ENCODE measurements around the gene MAN1A1. TPM values are rescaled to one million over a fixed set of nuclear protein-coding genes. Genes with fewer than 3 reads are reported as not detected.

MAN1A1 gene
- total RNA-seq, 1 experiment from 2014 or later, result 6.8 TPM

- no peak for ATAC-seq
- Mint-ChIP-seq H3K27me3 (ENCODE audit: low read depth) (no peaks in the 10 kb centered on the region; the same call in 1 of the 2 replicates), H3K9me3 (peaks cover 14% of the 10 kb centered on the region), H3K4me3 (no peak overlapping the region), H3K36me3 (no peaks in the 10 kb centered on the region), H3K27ac (no peak overlapping the region), H3K4me1 (peaks cover 19% of the 10 kb centered on the region)
- ChIA-PET CTCF (no interaction called here), POLR2A (interaction anchor here (0.6 kb wide), 1 partner anchor 206 kb away, joined by 6 read pairs; no protein-coding TSS in a partner anchor)
- no peak for TF ChIP-seq AR (CRISPR knock-in tag; IDR thresholded peaks at IDR 0.05)
- DNase-seq (ENCODE audit: low spot score), result no peak
Measured at GRCh38 chr6:119368921-119369320, 19.4 kb upstream of the MAN1A1 start.

GRCh38 chr6:119361209-119361608 is 11.6 kb upstream of the MAN1A1 start:
- Mint-ChIP-seq H3K27me3 (ENCODE audit: low read depth) (no peaks in the 10 kb centered on the region; the same call in 1 of the 2 replicates), H3K4me1 (no peaks in the 10 kb centered on the region), H3K27ac (no peak overlapping the region), H3K4me3 (no peak overlapping the region), H3K36me3 (no peaks in the 10 kb centered on the region), H3K9me3 (peaks cover 14% of the 10 kb centered on the region)
- CTCF ChIA-PET, result no interaction called here
- POLR2A ChIA-PET, result no interaction called here
- TF ChIP-seq AFF4 (CRISPR knock-in tag; IDR thresholded peaks at IDR 0.05; ENCODE audit: borderline replicate concordance) (no peak), CBFB (CRISPR knock-in tag; IDR thresholded peaks at IDR 0.05; ENCODE audit: low read depth) (no peak)
- DNase-seq (ENCODE audit: low spot score) (no peak), ATAC-seq (no peak)

GRCh38 chr6:119360262-119360915 is 10.8 kb upstream of the MAN1A1 start:
- Mint-ChIP-seq H3K4me1 (no peaks in the 10 kb centered on the region), H3K27ac (no peak overlapping the region), H3K36me3 (no peaks in the 10 kb centered on the region), H3K4me3 (no peak overlapping the region), H3K27me3 (ENCODE audit: low read depth) (no peaks in the 10 kb centered on the region), H3K9me3 (peaks cover 8% of the 10 kb centered on the region)
- ATAC-seq, result no peak
- ChIA-PET POLR2A (no interaction called here), CTCF (no interaction called here)
- no peak for DNase-seq (ENCODE audit: low spot score)
- no peak for TF ChIP-seq FOXP1 (CRISPR knock-in tag; IDR thresholded peaks at IDR 0.05; ENCODE audit: borderline replicate concordance)
- TF ChIP-seq ATF1 (CRISPR knock-in tag; IDR thresholded peaks at IDR 0.05), result no peak
- TF ChIP-seq KAT7 (CRISPR knock-in tag; IDR thresholded peaks at IDR 0.05; ENCODE audit: borderline replicate concordance), result no peak
- TF ChIP-seq ZBTB43 (CRISPR knock-in tag; IDR thresholded peaks at IDR 0.05), result no peak
- TF ChIP-seq NR3C1 (CRISPR knock-in tag; conservative IDR thresholded peaks at IDR 0.05; ENCODE audit: low read depth), result no peak
- no peak for TF ChIP-seq ZNF317 (CRISPR knock-in tag; IDR thresholded peaks at IDR 0.05; ENCODE audit: borderline replicate concordance, low read depth)
- no peak for TF ChIP-seq HMGA2 (CRISPR knock-in tag; IDR thresholded peaks at IDR 0.05)
- TF ChIP-seq, protein P1, sequence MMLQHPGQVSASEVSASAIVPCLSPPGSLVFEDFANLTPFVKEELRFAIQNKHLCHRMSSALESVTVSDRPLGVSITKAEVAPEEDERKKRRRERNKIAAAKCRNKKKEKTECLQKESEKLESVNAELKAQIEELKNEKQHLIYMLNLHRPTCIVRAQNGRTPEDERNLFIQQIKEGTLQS (CRISPR knock-in tag; conservative IDR thresholded peaks at IDR 0.05), result no peak
- no peak for TF ChIP-seq ERG (CRISPR knock-in tag; IDR thresholded peaks at IDR 0.05)
- TF ChIP-seq OVOL2 (CRISPR knock-in tag; IDR thresholded peaks at IDR 0.05; ENCODE audit: borderline replicate concordance), result no peak
- no peak for TF ChIP-seq ZNF425 (CRISPR knock-in tag; conservative IDR thresholded peaks at IDR 0.05)
- TF ChIP-seq, protein P2, sequence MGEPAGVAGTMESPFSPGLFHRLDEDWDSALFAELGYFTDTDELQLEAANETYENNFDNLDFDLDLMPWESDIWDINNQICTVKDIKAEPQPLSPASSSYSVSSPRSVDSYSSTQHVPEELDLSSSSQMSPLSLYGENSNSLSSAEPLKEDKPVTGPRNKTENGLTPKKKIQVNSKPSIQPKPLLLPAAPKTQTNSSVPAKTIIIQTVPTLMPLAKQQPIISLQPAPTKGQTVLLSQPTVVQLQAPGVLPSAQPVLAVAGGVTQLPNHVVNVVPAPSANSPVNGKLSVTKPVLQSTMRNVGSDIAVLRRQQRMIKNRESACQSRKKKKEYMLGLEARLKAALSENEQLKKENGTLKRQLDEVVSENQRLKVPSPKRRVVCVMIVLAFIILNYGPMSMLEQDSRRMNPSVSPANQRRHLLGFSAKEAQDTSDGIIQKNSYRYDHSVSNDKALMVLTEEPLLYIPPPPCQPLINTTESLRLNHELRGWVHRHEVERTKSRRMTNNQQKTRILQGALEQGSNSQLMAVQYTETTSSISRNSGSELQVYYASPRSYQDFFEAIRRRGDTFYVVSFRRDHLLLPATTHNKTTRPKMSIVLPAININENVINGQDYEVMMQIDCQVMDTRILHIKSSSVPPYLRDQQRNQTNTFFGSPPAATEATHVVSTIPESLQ (CRISPR knock-in tag; IDR thresholded peaks at IDR 0.05), result no peak
- TF ChIP-seq NR2C2 (CRISPR knock-in tag; IDR thresholded peaks at IDR 0.05), result no peak
